Heart left ventricle (tissue), 13 donors: ENCODE data around the gene SUN1.

Source experiments
- CTCF ChIP-seq, 12 donors: fragments of 200-600 bp; sonication (generic) in 4 of 12; IDR thresholded peaks; one replicate each; pipeline versions ENCODE4 v1.5.0 to v1.8.0; 2018 to 2022; ENCODE audit warnings: antibody characterized with exemption in 12 of 12, mild to moderate bottlenecking in 5 of 12
- POLR2A ChIP-seq, 2 donors: fragments of 450-650 bp; IDR thresholded peaks; one replicate each; pipeline ENCODE4 v1.6.1; 2017; ENCODE audit warnings: antibody characterized with exemption in 2 of 2, mild to moderate bottlenecking in 2 of 2, moderate library complexity in 2 of 2
- donor health status: ischemic (EF 13 %, LVEDD 7.1; RV severe dilation, severe dysfunction).
- donor health status: DM: no; HTN: yes; CAD: no.
- donor health status: DM: no; HTN: no; CAD: no.
- donor health status: ischemic (EF 25% LVEDD 6.9; RV normal size, moderate dysfunction).
- donor health status: ischemic (EF 25% LVEDD 5.7; RV mildly dilated, moderate dysfunction).
- donor health status: ischemic (EF 35%, LVEDD 5.7; RV mildly dilated, moderate dysfunction).
- donor health status: nonischemic (EF 11% LVEDD 7.7; RV severe dilation, severe dysfunction).
- donor health status: DM: yes; HTN: yes; CAD: no.
- donor health status: PGD.
- donor health status: ischemic (EF 29% LVEDD 5.4; RV normal size, mild dysfunction).
- donor health status: nonischemic (EF 23%, LVEDD 6.1; RV moderate dilation, normal function).

DNA sequence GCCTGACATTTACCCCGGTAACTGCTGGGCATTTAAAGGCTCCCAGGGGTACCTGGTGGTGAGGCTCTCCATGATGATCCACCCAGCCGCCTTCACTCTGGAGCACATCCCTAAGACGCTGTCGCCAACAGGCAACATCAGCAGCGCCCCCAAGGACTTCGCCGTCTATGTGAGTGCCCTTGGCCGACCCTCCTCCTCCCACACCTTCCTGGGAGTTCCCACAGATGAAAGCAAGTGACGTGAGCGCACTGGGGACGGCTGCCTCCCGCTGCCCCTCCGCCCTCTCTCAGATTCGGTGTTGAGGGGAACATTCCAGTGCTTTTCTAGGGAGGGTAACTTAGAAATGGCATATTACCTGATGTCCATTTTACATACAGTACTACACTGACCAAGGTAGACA lies 37.1 kb downstream of the SUN1 start:
- TF ChIP-seq POLR2A (IDR thresholded peaks at IDR 0.05) (no peak), CTCF (IDR thresholded peaks at IDR 0.05) (no peak)
